Naive B cell (primary cell): Measurements from ENCODE around the gene TCAF1. TPM values are rescaled to one million over a fixed set of nuclear protein-coding genes. Genes with fewer than 3 reads are reported as not detected.
A peak's percentile ranks its signal among the peaks of the same experiment; 100 is the strongest.

Experiments used
- ATAC-seq, 2 donors: fragments of 150-1000 bp; cut with Tn5 transposase; 2 replicates each; pipeline ENCODE4 v1.10.0; 2021; ENCODE audit warnings: low read depth in 2 of 2, mild to moderate bottlenecking in 2 of 2, moderate library complexity in 2 of 2
- DNase-seq: peaks from one replicate; pipeline ENCODE4 v3.0.0; 2022
- H3K27ac Mint-ChIP-seq, 6 donors: one replicate each; pipeline ENCODE4 v1.8.0; 2020 to 2022; ENCODE audit warnings: mild to moderate bottlenecking in 6 of 6, mixed read lengths in 6 of 6, moderate library complexity in 5 of 6, inconsistent platforms in 2 of 6
- H3K27me3 Mint-ChIP-seq, 3 donors: one replicate each; pipeline ENCODE4 v1.8.0; 2021 to 2022; ENCODE audit warnings: mixed read lengths in 3 of 3, mild to moderate bottlenecking in 1 of 3
- H3K36me3 Mint-ChIP-seq, 2 donors: one replicate each; pipeline ENCODE4 v1.8.0; 2020 to 2022; ENCODE audit warnings: mixed read lengths in 2 of 2, inconsistent platforms in 1 of 2, mild to moderate bottlenecking in 1 of 2
- H3K4me1 Mint-ChIP-seq, 3 donors: one replicate each; pipeline ENCODE4 v1.8.0; 2020 to 2022; ENCODE audit warnings: mixed read lengths in 3 of 3, inconsistent platforms in 1 of 3, mild to moderate bottlenecking in 1 of 3, moderate library complexity in 1 of 3
- H3K4me3 Mint-ChIP-seq, 8 donors: one replicate each; pipeline ENCODE4 v1.8.0; 2020 to 2022; ENCODE audit warnings: mild to moderate bottlenecking in 8 of 8, mixed read lengths in 8 of 8, moderate library complexity in 8 of 8, inconsistent platforms in 2 of 8
- H3K9me3 Mint-ChIP-seq, 7 donors: one replicate each; pipeline ENCODE4 v1.8.0; 2020 to 2022; ENCODE audit warnings: mixed read lengths in 7 of 7, mild to moderate bottlenecking in 5 of 7, inconsistent platforms in 2 of 7, moderate library complexity in 1 of 7
- polyA plus RNA-seq, 6 donors: library from polyadenylated mRNA; unstranded; fragments of 300-500 nt; fragmentation: Illumina TruSeq; gene quantifications; one replicate each; pipeline ENCODE4 v1.2.3, GENCODE V29; 2021; ENCODE audit warnings: low read depth in 6 of 6

Gene TCAF1
- 10 to 100 TPM in 1 of 6 donors, 1 to 10 TPM in 5; 6.3 to 16.9 (median 8.5) TPM for polyA plus RNA-seq

GRCh38 chr7:143901668-143902331, at the start of gene TCAF1:
TCAF1 (minus strand) TSS chr7:143902176; CDS start chr7:143876608, 25,568 bp downstream.
- Mint-ChIP-seq H3K4me3 (peak within 1 kb of the TSS; percentile 86 to 99 (median 96)), H3K27ac (peak within 1 kb of the TSS; percentile 67 to 97 (median 94)), H3K9me3 (no peaks in the 10 kb centered on the region), H3K36me3 (no peaks in the 10 kb centered on the region), H3K4me1 (peaks cover 20 to 30% (median 25%) of the 10 kb centered on the region in 3 donors), H3K27me3 (peaks cover 5 to 8% (median 6%) of the 10 kb centered on the region in 3 donors)
- DNase-seq (peak; percentile 84), ATAC-seq (peak; percentile 90 to 93)

GRCh38 chr7:143948733-143949132, 46.8 kb upstream of the TCAF1 start:
- Mint-ChIP-seq H3K27ac (no peak overlapping the region), H3K4me1 (no peaks in the 10 kb centered on the region), H3K4me3 (no peak overlapping the region), H3K36me3 (peaks cover 0 to 8% of the 10 kb centered on the region in 2 donors), H3K27me3 (peaks cover 29 to 41% (median 30%) of the 10 kb centered on the region in 3 donors), H3K9me3 (peaks cover 0 to 4% (median 0%) of the 10 kb centered on the region in 7 donors)
- DNase-seq (no peak), ATAC-seq (no peak)

GRCh38 chr7:143947111-143947510, 45.1 kb upstream of the TCAF1 start:
- peaks cover 0 to 8% of the 10 kb centered on the region in 2 donors for H3K36me3 Mint-ChIP-seq
- no peaks in the 10 kb centered on the region for H3K4me1 Mint-ChIP-seq
- peaks cover 0 to 4% (median 0%) of the 10 kb centered on the region in 7 donors for H3K9me3 Mint-ChIP-seq
- no peak for DNase-seq
- no peak overlapping the region for H3K4me3 Mint-ChIP-seq
- peaks cover 23 to 33% (median 32%) of the 10 kb centered on the region in 3 donors for H3K27me3 Mint-ChIP-seq
- ATAC-seq: no peak
- H3K27ac Mint-ChIP-seq: no peak overlapping the region

GRCh38 chr7:143945423-143945822, 43.4 kb upstream of the TCAF1 start:
- Mint-ChIP-seq H3K27me3 (peaks cover 23 to 40% (median 36%) of the 10 kb centered on the region in 3 donors), H3K36me3 (peaks cover 0 to 8% of the 10 kb centered on the region in 2 donors), H3K27ac (no peak overlapping the region), H3K4me1 (no peaks in the 10 kb centered on the region), H3K9me3 (peaks cover 0 to 10% (median 0%) of the 10 kb centered on the region in 7 donors), H3K4me3 (no peak overlapping the region)
- DNase-seq (no peak), ATAC-seq (no peak)

- ATAC-seq (no peak), DNase-seq (no peak)
These were observed 36.6 kb upstream of the TCAF1 start for GRCh38 chr7:143938379-143939243.

GRCh38 chr7:143936087-143937009, 34.4 kb upstream of the TCAF1 start:
- ATAC-seq (no peak), DNase-seq (no peak)
- Mint-ChIP-seq H3K9me3 (peaks cover 5 to 25% (median 12%) of the 10 kb centered on the region in 7 donors), H3K27ac (no peak overlapping the region), H3K4me1 (no peaks in the 10 kb centered on the region), H3K36me3 (peaks cover 0 to 8% of the 10 kb centered on the region in 2 donors), H3K27me3 (peaks cover 12 to 23% (median 13%) of the 10 kb centered on the region in 3 donors), H3K4me3 (no peak overlapping the region)

More at GRCh38 chr7:143938379-143939243, 36.6 kb upstream of the TCAF1 start:
- no peak overlapping the region for H3K4me3 Mint-ChIP-seq
- no peak overlapping the region for H3K27ac Mint-ChIP-seq
- H3K4me1 Mint-ChIP-seq: no peaks in the 10 kb centered on the region
- H3K27me3 Mint-ChIP-seq: peaks cover 6 to 31% (median 19%) of the 10 kb centered on the region in 3 donors
- peaks cover 2 to 15% (median 5%) of the 10 kb centered on the region in 7 donors for H3K9me3 Mint-ChIP-seq
- H3K36me3 Mint-ChIP-seq: no peaks in the 10 kb centered on the region

- no peaks in the 10 kb centered on the region for H3K4me1 Mint-ChIP-seq
- peaks cover 12 to 23% (median 13%) of the 10 kb centered on the region in 3 donors for H3K27me3 Mint-ChIP-seq
- peaks cover 0 to 8% of the 10 kb centered on the region in 2 donors for H3K36me3 Mint-ChIP-seq
- H3K9me3 Mint-ChIP-seq: peaks cover 5 to 25% (median 12%) of the 10 kb centered on the region in 7 donors
- no peak for ATAC-seq
- H3K27ac Mint-ChIP-seq: peak within 1 kb of the TSS in 1 of 6 donors; percentile 37
- no peak for DNase-seq
- no peak within 1 kb of the TSS for H3K4me3 Mint-ChIP-seq
These were observed 32.8 kb upstream of the TCAF1 start, which contains the start of gene OR2F2 for GRCh38 chr7:143934526-143935325. OR2F2 (plus strand) TSS chr7:143935233; CDS start chr7:143935233, 0 bp downstream.

- H3K4me1 Mint-ChIP-seq: no peaks in the 10 kb centered on the region
- no peak for ATAC-seq
- H3K27me3 Mint-ChIP-seq: peaks cover 4 to 14% (median 12%) of the 10 kb centered on the region in 3 donors
- peaks cover 5 to 25% (median 12%) of the 10 kb centered on the region in 7 donors for H3K9me3 Mint-ChIP-seq
- H3K27ac Mint-ChIP-seq: peak overlapping the region in 1 of 6 donors; percentile 3
- peaks cover 0 to 8% of the 10 kb centered on the region in 2 donors for H3K36me3 Mint-ChIP-seq
- H3K4me3 Mint-ChIP-seq: no peak overlapping the region
- no peak for DNase-seq
These were observed 29.8 kb upstream of the TCAF1 start for GRCh38 chr7:143931739-143932138.

GRCh38 chr7:143929224-143929920, 27.4 kb upstream of the TCAF1 start:
- H3K4me3 Mint-ChIP-seq: no peak overlapping the region
- H3K27me3 Mint-ChIP-seq: peaks cover 0 to 6% (median 0%) of the 10 kb centered on the region in 3 donors
- H3K4me1 Mint-ChIP-seq: no peaks in the 10 kb centered on the region
- DNase-seq (no peak), ATAC-seq (no peak)
- H3K36me3 Mint-ChIP-seq: peaks cover 0 to 8% of the 10 kb centered on the region in 2 donors
- H3K9me3 Mint-ChIP-seq: peaks cover 5 to 16% (median 9%) of the 10 kb centered on the region in 7 donors
- no peak overlapping the region for H3K27ac Mint-ChIP-seq

GRCh38 chr7:143924851-143925250, 22.9 kb upstream of the TCAF1 start:
- no peak for ATAC-seq
- DNase-seq: no peak
- no peak overlapping the region for H3K4me3 Mint-ChIP-seq
- no peaks in the 10 kb centered on the region for H3K4me1 Mint-ChIP-seq
- H3K27ac Mint-ChIP-seq: no peak overlapping the region
- H3K36me3 Mint-ChIP-seq: no peaks in the 10 kb centered on the region
- H3K27me3 Mint-ChIP-seq: peaks cover 19 to 20% (median 20%) of the 10 kb centered on the region in 3 donors
- H3K9me3 Mint-ChIP-seq: no peaks in the 10 kb centered on the region

GRCh38 chr7:143914938-143915652, 13.1 kb upstream of the TCAF1 start:
- no peak for DNase-seq
- H3K36me3 Mint-ChIP-seq: no peaks in the 10 kb centered on the region
- no peak overlapping the region for H3K4me3 Mint-ChIP-seq
- no peak overlapping the region for H3K27ac Mint-ChIP-seq
- peaks cover 8 to 38% (median 28%) of the 10 kb centered on the region in 3 donors for H3K27me3 Mint-ChIP-seq
- H3K9me3 Mint-ChIP-seq: peaks cover 0 to 6% (median 0%) of the 10 kb centered on the region in 7 donors
- H3K4me1 Mint-ChIP-seq: no peaks in the 10 kb centered on the region
- ATAC-seq: no peak
